Fibroblast of pulmonary artery (primary cell): ENCODE results near the gene DRC1.
A peak's percentile ranks its signal among the peaks of the same experiment; 100 is the strongest.

Experiments used
- DNase-seq: peaks from one replicate; pipeline ENCODE4 v3.0.0-alpha.2; 2010; ENCODE audit warnings: low read depth
- H3K4me3 ChIP-seq: replicated peaks from 2 replicates; pipeline ENCODE4 v1.5.1; 2011; ENCODE audit warnings: low read depth, mild to moderate bottlenecking, control low read depth, low read length, moderate library complexity
- TF ChIP-seq, protein P1 (sequence below): IDR thresholded peaks from 2 replicates; pipeline ENCODE4 v1.5.1; 2011; ENCODE audit warnings: mild to moderate bottlenecking, control low read depth, low read length, inconsistent platforms; ENCODE audit errors: missing control alignments

DRC1 gene

DNA sequence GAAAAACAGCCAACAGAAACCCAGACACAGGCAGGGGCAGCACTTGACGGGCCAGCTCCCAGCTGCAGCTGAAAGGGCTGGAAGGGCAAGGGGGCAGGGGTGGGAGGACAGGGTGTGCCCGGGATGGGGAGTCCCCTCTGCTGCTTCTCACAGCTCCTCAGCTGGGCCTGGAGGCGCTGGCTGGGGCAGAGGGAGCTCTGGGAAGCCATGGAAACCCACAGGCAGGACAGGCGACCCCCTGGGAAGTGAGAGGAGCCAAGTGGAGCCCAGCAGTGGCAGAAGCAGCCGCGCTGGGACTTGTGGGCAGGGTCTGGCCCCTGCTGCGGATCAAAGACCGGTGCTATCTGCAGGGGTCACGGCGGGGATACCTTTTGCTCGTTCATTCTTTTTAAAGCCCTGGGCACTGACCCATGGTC, 55.5 kb downstream of the DRC1 start:
- TF ChIP-seq, protein P1, sequence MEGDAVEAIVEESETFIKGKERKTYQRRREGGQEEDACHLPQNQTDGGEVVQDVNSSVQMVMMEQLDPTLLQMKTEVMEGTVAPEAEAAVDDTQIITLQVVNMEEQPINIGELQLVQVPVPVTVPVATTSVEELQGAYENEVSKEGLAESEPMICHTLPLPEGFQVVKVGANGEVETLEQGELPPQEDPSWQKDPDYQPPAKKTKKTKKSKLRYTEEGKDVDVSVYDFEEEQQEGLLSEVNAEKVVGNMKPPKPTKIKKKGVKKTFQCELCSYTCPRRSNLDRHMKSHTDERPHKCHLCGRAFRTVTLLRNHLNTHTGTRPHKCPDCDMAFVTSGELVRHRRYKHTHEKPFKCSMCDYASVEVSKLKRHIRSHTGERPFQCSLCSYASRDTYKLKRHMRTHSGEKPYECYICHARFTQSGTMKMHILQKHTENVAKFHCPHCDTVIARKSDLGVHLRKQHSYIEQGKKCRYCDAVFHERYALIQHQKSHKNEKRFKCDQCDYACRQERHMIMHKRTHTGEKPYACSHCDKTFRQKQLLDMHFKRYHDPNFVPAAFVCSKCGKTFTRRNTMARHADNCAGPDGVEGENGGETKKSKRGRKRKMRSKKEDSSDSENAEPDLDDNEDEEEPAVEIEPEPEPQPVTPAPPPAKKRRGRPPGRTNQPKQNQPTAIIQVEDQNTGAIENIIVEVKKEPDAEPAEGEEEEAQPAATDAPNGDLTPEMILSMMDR: no peak
- no peak overlapping the region for H3K4me3 ChIP-seq
- no peak for DNase-seq

DNA sequence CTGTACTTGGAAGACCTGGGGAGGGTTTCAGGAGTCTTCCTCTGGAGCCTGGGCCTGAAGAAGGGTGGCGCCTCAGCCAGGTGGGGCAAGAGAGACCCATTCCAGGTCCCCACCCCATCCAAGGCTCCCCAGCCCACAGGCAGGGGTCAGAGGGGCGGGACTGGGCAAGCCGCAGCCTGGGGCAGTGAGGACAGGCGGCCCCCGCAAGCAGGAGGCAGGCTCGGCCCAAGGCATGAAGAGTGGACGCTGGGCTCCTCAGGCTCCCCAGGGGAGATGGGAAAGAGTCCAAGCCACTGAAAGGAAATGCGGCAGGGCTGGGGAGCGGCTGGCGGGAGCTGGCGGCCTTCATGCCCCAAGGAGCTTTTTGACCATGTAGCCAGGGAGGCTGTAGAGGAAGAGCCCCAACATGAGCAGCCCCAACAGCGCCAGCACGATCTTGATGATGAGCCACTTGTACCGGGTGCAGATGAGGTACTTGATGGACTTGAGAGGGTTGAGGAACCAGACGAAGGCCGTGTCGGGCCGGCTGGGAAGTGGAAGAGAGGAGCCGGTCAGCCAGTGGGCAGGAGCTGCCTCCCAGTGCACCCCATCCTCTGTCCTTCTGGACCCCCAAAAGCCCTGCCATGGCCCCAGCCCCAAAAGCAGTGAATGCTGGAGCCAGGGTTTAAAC, 56.1 kb downstream of the DRC1 start:
- H3K4me3 ChIP-seq: no peak overlapping the region

DNA sequence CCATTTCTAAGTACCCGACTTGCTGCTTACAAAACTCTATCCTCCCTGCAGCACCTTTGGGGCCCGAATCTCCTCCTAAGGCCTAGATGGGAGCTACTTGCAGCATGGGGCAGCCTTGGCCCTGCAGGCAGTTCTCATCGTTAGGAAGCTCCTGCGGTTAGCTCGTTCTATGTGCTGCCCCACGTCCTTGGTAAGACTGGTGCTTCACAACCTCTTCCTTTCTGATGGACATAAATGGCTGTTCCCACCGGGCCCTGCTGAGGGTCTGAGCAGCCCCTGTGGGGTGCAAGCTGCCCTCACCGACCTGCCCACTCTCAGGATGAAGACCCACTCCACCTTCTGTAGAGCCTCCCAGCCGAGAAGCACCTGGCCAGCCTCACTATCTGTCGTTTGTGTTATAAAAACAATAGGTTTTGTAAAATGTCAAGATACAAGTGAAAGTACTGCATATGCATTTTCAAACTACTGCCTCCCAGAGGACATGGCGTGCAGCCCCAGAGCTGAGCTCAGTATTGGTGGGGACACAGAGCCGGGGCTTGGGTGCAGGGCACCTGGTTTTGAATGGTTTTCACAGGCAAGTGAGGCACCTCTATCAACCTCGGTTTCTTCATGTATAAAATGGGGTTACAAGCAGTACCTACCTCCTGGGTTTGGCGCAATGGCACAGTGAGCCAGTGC, 56.8 kb downstream of the DRC1 start:
- H3K4me3 ChIP-seq: no peak overlapping the region
- TF ChIP-seq, protein P1: no peak
- no peak for DNase-seq

More for the DNA sequence above, 56.1 kb downstream of the DRC1 start:
- TF ChIP-seq, protein P1: no peak
- DNase-seq: no peak

DNA sequence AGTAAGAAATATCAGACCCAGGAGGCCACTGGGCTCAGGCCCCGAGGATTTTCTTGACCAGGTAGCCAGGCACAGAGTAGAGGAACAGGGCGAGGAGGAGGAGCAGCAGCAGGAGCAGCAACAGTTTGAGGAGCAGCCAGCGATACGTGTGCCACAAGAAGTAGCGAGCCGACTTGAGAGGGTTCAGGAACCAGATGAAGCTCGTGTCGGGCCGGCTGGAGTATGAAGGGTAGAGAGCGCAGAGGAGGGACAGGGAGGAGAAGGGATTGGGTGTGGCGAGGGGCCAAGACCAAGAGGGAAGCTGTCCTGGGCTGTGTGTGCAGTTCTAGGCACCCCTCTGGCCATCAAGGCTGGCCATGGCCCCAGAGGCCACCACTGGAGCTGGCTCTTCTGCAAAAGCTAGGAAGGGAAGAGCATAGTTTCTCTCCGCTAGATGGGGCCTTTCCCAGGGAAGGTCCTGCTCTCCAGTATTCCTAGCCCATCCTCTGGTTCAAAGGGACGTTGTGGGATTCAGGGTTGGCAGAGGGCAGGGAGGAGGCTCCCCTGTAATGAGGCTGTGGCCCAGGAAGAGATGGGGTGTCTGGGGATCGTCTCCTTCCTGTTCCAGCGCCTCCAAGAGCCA, 58.4 kb downstream of the DRC1 start:
- TF ChIP-seq, protein P1: peak; percentile 24
- no peak overlapping the region for H3K4me3 ChIP-seq
- no peak for DNase-seq

DNA sequence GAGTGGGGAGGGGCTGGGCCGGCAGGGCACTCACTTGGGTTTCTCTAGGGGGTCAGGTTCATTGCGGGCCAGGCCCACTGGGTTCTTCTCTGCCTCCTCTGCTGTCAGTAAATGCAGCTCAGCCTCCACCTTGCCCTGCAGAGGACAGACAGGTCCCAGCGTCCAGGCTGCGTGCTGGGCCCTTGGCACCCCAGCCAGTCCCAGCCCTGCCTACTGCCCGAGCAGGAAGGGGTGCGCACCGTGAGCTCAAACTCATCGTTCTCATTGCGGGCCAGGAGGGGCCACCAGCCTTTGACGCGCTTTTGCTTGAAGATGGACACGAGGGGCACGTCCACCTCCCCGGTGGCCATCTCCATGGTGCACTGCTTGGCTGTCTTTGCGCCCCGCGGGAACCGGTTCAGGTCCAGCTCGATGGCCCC, 58.9 kb downstream of the DRC1 start:
- no peak for DNase-seq
- TF ChIP-seq, protein P1: no peak
- no peak overlapping the region for H3K4me3 ChIP-seq

DNA sequence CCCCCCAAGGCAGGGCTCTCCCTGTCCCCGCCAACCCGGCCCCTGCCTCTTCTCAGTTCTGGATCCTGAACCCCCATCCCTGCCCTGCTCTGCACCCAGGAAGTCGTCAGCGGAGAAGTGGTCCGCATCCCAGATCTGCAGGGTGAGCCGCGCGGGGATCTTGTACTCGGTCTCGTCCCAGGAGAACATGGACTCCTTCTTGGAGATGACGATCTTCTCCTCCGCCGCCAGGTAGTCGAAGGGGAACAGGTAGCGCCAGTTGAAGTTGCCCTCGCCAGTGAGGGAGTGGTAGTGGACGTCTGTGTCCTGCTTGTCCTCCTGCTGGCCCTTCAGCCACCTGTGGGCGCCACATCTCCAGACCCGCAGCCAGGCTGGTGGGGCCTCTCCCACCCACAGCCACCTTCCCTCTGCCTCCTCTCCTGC, 59.9 kb downstream of the DRC1 start:
- no peak for DNase-seq
- TF ChIP-seq, protein P1: no peak
- H3K4me3 ChIP-seq: no peak overlapping the region
